HUES64 (cell line): ENCODE data around the gene SMIM30.

Source experiments
- H3K27ac ChIP-seq: 2 replicates; pipeline ENCODE4 v1.7.0; 2013; ENCODE audit warnings: low read depth, low read length, inconsistent platforms
- H3K27me3 ChIP-seq: 2 replicates; pipeline ENCODE4 v1.6.1; 2013; ENCODE audit warnings: mild to moderate bottlenecking, low read length; ENCODE audit not compliant: insufficient read depth
- H3K36me3 ChIP-seq: 2 replicates; pipeline ENCODE4 v1.6.1; 2013; ENCODE audit warnings: mild to moderate bottlenecking, low read length; ENCODE audit not compliant: insufficient read depth
- H3K4me1 ChIP-seq: 2 replicates; pipeline ENCODE4 v1.6.1; 2013; ENCODE audit warnings: mild to moderate bottlenecking, low read length, moderate library complexity; ENCODE audit not compliant: insufficient read depth
- H3K4me3 ChIP-seq: 2 replicates; pipeline ENCODE4 v1.5.1; 2013; ENCODE audit warnings: mild to moderate bottlenecking, low read length, moderate library complexity
- H3K9ac ChIP-seq: 2 replicates; pipeline ENCODE4 v1.6.1; 2013; ENCODE audit warnings: mild to moderate bottlenecking, low read depth, low read length
- H3K9me3 ChIP-seq: 2 replicates; pipeline ENCODE4 v1.6.1; 2013; ENCODE audit warnings: low read depth, low read length; ENCODE audit not compliant: insufficient read depth
- WGBS: fragments of 150-250, 120-280 bp; methylation state at CpG from one replicate; pipeline ENCODE4 v1.1.7; 2013; ENCODE audit warnings: missing lambda C conversion rate; 5-methylcytosine and 5-hydroxymethylcytosine counted together

The SMIM30 gene

DNA sequence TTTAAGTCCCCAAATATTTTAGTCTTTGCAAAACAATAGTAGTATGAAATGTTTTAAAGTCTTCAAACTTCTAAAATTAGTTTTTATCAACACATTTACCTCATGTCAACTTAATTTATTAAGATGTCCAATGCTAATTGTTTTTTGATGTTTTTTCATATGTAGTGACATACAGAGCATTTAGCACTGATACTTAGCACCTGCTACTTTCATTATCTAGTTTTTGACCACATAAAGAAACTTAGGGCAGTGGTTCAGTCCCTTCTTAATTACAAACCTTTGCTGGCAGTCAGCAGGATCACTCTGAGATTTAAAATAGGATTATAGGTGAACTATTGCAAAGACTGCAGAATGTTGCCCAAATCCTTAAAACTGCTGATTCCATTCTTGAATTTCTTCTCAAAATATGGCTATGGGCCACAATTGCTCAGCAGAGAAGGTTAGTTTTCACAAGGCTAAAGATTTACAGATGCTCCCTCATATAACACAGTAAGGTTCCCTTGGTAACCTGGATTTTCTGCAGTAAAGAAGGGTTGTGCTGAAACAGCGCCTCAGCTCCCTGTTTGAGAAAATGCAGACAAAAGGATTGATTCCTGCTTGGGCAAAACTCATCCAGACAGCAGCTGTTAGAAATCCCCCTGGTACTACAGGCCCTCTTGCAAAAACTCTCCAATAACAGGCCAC, 35.1 kb downstream of the SMIM30 start:
- WGBS = 61% methylated on average over 1 of the region's 1 CpG
- no peaks in the 10 kb centered on the region for H3K9me3 ChIP-seq
- H3K9ac ChIP-seq = no peak overlapping the region
- no peak overlapping the region for H3K27ac ChIP-seq
- no peak overlapping the region for H3K4me3 ChIP-seq
- no peaks in the 10 kb centered on the region for H3K36me3 ChIP-seq
- peaks cover 20% of the 10 kb centered on the region for H3K4me1 ChIP-seq
- peaks cover 90% of the 10 kb centered on the region for H3K27me3 ChIP-seq

DNA sequence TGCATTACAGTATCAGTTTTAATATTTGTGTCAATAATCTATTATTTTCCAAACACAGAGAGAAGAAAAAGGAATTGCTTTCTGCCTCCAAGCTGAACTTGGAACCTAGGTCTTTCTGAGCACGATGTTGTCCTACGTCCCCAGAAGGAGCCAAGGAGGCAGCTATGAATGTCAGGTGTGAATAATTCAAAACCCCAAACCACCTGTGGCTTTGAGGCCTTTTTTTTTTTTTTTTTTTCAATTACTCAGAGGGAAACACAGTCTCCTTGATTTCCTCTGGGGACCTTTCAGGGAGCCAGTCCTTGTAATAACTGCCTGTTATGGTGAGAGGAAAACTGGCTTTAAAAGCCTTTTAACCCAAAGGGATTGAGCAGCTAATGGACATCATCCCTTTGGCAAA, 40.0 kb downstream of the SMIM30 start:
- Histone ChIP-seq H3K9ac (no peak overlapping the region), H3K27me3 (peaks cover 100% of the 10 kb centered on the region), H3K4me1 (peaks cover 13% of the 10 kb centered on the region; the same call in 1 of the 2 replicates), H3K36me3 (no peaks in the 10 kb centered on the region), H3K27ac (no peak overlapping the region), H3K9me3 (no peaks in the 10 kb centered on the region), H3K4me3 (no peak overlapping the region)
- WGBS = 74% methylated on average over 2 of the region's 2 CpGs

DNA sequence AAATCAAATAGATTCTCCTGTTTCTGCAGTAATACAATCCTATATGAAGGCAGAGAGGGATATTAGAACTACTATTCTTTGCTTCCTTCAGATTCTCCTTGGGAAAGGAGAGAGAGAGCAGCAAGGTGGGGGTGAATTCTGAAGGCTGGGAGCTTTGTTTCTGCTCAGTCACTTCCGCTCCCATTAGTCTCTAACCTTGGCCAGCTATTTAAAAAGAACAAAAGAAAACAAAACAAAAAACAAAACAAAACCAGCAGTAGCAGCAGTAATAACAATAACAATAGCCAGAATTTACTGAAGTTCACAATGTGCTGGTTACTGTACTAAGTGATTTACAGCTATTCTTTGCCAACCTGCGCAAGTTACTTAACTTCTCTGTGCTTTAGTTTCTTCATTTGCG, 41.7 kb downstream of the SMIM30 start:
- H3K27me3 ChIP-seq = peaks cover 100% of the 10 kb centered on the region
- H3K9me3 ChIP-seq = no peaks in the 10 kb centered on the region
- no CpG with 5 or more reads among the region's 3 CpGs for WGBS
- no peak overlapping the region for H3K9ac ChIP-seq
- H3K4me3 ChIP-seq = no peak overlapping the region
- H3K27ac ChIP-seq = no peak overlapping the region
- peaks cover 11% of the 10 kb centered on the region; the same call in 1 of the 2 replicates for H3K4me1 ChIP-seq
- no peaks in the 10 kb centered on the region for H3K36me3 ChIP-seq

DNA sequence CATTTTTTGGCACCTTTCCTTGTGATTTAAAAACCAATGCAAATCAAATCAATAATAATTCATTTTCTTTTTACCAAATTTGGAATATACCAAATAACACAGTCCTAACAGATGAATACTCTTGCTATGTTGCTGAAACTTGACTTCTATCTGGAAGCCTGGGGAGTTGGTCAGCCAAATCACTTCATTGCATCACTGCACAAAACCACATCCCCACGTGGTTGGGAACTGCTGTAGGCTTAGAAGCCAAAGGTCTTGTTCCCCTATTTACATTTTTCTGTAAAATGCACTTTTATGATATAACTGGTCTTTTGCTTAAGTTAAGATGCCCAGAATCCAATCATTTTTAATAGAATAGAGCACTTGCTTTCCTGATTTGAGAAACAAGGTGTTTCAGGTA, 46.9 kb downstream of the SMIM30 start:
- peaks cover 74% of the 10 kb centered on the region for H3K27me3 ChIP-seq
- 57% methylated on average over 1 of the region's 1 CpG for WGBS
- H3K4me1 ChIP-seq = peaks cover 4% of the 10 kb centered on the region; the same call in 1 of the 2 replicates
- H3K27ac ChIP-seq = no peak overlapping the region
- no peak overlapping the region for H3K9ac ChIP-seq
- H3K4me3 ChIP-seq = no peak overlapping the region
- no peaks in the 10 kb centered on the region for H3K9me3 ChIP-seq
- H3K36me3 ChIP-seq = no peaks in the 10 kb centered on the region
